K562 (cell line): ENCODE data around the gene PACC1. TPM values are rescaled to one million over a fixed set of nuclear protein-coding genes. Genes with fewer than 3 reads are reported as not detected.

Source experiments
- ARNT ChIP-seq, 2 experiments: fragments of 450-650 bp; IDR thresholded peaks; 2 replicates each; pipeline ENCODE4 v1.6.1; 2016; ENCODE audit warnings: mild to moderate bottlenecking in 1 of 2
- CEBPB ChIP-seq: fragments of 450-650 bp; IDR thresholded peaks from 2 replicates; pipeline ENCODE4 v1.6.1; 2016; ENCODE audit warnings: missing genetic modification characterization, missing compliant biosample characterization
- CEBPG ChIP-seq, 3 experiments: fragments of 200-800 bp in 1 of 3; sonication (Bioruptor generic) in 1 of 3; sonication (generic) in 1 of 3; formaldehyde crosslinking in 1 of 3; IDR thresholded peaks in 2 of 3; conservative IDR thresholded peaks in 1 of 3; 2 replicates each; pipeline versions ENCODE4 v1.6.1 to v1.8.0; 2016 to 2022; ENCODE audit warnings: missing compliant biosample characterization in 2 of 3, missing genetic modification characterization in 2 of 3, mild to moderate bottlenecking in 1 of 3, missing genetic modification reagents in 1 of 3
- CTBP1 ChIP-seq: fragments of 450-650 bp; IDR thresholded peaks from 2 replicates; pipeline ENCODE4 v1.6.1; 2016; ENCODE audit warnings: borderline replicate concordance
- GATAD2A ChIP-seq: fragments of 450-650 bp; IDR thresholded peaks from 2 replicates; pipeline ENCODE4 v1.6.1; 2017
- MCM5 ChIP-seq: fragments of 450-650 bp; IDR thresholded peaks from 2 replicates; pipeline ENCODE4 v1.6.1; 2016; ENCODE audit warnings: low read depth
- MEF2A ChIP-seq: IDR thresholded peaks from 2 replicates; pipeline ENCODE4 v1.6.1; 2011; ENCODE audit warnings: low read depth, mild to moderate bottlenecking, low read length, moderate library complexity; ENCODE audit not compliant: control insufficient read depth
- NFYB ChIP-seq: IDR thresholded peaks from 2 replicates; pipeline ENCODE4 v1.6.1; 2011; ENCODE audit warnings: mild to moderate bottlenecking, moderate library complexity; ENCODE audit not compliant: insufficient read length; ENCODE audit errors: extremely low read depth
- NR2F6 ChIP-seq: fragments of 450-650 bp; formaldehyde crosslinking; IDR thresholded peaks from 2 replicates; pipeline ENCODE4 v1.4.0; 2020; ENCODE audit warnings: mild to moderate bottlenecking
- PKNOX1 ChIP-seq: fragments of 450-650 bp; IDR thresholded peaks from 2 replicates; pipeline ENCODE4 v1.6.1; 2016
- PML ChIP-seq: IDR thresholded peaks from 2 replicates; pipeline ENCODE4 v1.6.1; 2012; ENCODE audit warnings: low read length, inconsistent platforms
- SMAD2 ChIP-seq: fragments of 150-350 bp; IDR thresholded peaks from 2 replicates; pipeline ENCODE4 v1.6.1; 2014; ENCODE audit warnings: low read depth, mild to moderate bottlenecking, low read length
- SMC3 ChIP-seq: conservative IDR thresholded peaks from 2 replicates; pipeline ENCODE4 v1.6.1; 2011; ENCODE audit warnings: low read depth, low read length, improper control_type of control experiment; ENCODE audit not compliant: insufficient read depth
- SNIP1 ChIP-seq: fragments of 450-650 bp; IDR thresholded peaks from 2 replicates; pipeline ENCODE4 v1.7.1; 2017; ENCODE audit warnings: low read depth, mild to moderate bottlenecking
- STAT5B ChIP-seq: fragments of 250-450 bp; sonication (Bioruptor Pico); IDR thresholded peaks from 2 replicates; pipeline ENCODE4 v1.8.0; 2021; ENCODE audit warnings: mild to moderate bottlenecking, inconsistent platforms
- TAF1 ChIP-seq: IDR thresholded peaks from 2 replicates; pipeline ENCODE4 v1.6.1; 2011; ENCODE audit warnings: mild to moderate bottlenecking, low read length, moderate library complexity; ENCODE audit not compliant: insufficient read depth, control insufficient read depth, severe bottlenecking; ENCODE audit errors: extremely low read depth
- TCF3 ChIP-seq: sonication (generic); formaldehyde crosslinking; IDR thresholded peaks from 2 replicates; pipeline ENCODE4 v1.4.0; 2020; ENCODE audit warnings: mild to moderate bottlenecking, missing genetic modification reagents
- ZBTB17 ChIP-seq: fragments of 450-650 bp; formaldehyde crosslinking; IDR thresholded peaks from 2 replicates; pipeline ENCODE4 v1.4.0; 2020; ENCODE audit warnings: mild to moderate bottlenecking
- ZKSCAN8 ChIP-seq: fragments of 200-800 bp; sonication (Bioruptor generic); IDR thresholded peaks from 2 replicates; pipeline ENCODE4 v1.6.1; 2016; ENCODE audit warnings: missing genetic modification characterization, missing compliant biosample characterization
- ZNF354B ChIP-seq: fragments of 250-450 bp; sonication (Bioruptor Pico); IDR thresholded peaks from 2 replicates; pipeline ENCODE4 v1.4.0; 2020
- ZNF695 ChIP-seq: fragments of 450-650 bp; formaldehyde crosslinking; IDR thresholded peaks from 2 replicates; pipeline ENCODE4 v1.4.0; 2020; ENCODE audit warnings: mild to moderate bottlenecking, moderate library complexity
- ZZZ3 ChIP-seq: fragments of 450-650 bp; IDR thresholded peaks from 2 replicates; pipeline ENCODE4 v1.6.1; 2016; ENCODE audit warnings: antibody characterized with exemption, mild to moderate bottlenecking, moderate library complexity
- polyA plus RNA-seq, 8 experiments: library from polyadenylated mRNA; depleted of rRNA in 4 of 8; stranded (reverse) in 5 of 8; unstranded in 3 of 8; fragments of >200 nt; fragmentation: Nextera tagmentation in 2 of 8; fragmentation: Illumina TruSeq in 1 of 8; extraction: Ambion mirVana in 2 of 8; extraction: Trizol in 1 of 8; gene quantifications; 2 replicates each; pipeline versions ENCODE4 v1.2.1 to v1.2.3, GENCODE V29; 2011 to 2014; ENCODE audit warnings: inconsistent platforms in 1 of 8, missing spikeins in 1 of 8
- total RNA-seq, 7 experiments: library from RNA; depleted of rRNA in 6 of 7; stranded (reverse); fragments of >200 nt in 6 of 7; fragmentation: Illumina TruSeq in 2 of 7; extraction: Trizol in 2 of 7; gene quantifications; 2 replicates each; pipeline versions ENCODE4 v1.2.1 to v1.2.3, GENCODE V29; 2011 to 2021; ENCODE audit warnings: low replicate concordance in 1 of 7
- TF ChIP-seq, protein P1 (sequence below), 2 experiments: fragments of 450-650 bp; conservative IDR thresholded peaks; 2 replicates each; pipeline ENCODE4 v1.6.1; 2017; ENCODE audit warnings: mild to moderate bottlenecking in 2 of 2, moderate library complexity in 2 of 2
- TF ChIP-seq, protein P2 (sequence below): sonication (generic); formaldehyde crosslinking; IDR thresholded peaks from 2 replicates; pipeline ENCODE4 v1.8.1; 2022; ENCODE audit warnings: missing genetic modification reagents
- TF ChIP-seq, protein P3 (sequence below): fragments of 250-450 bp; sonication (Bioruptor Pico); IDR thresholded peaks from 2 replicates; pipeline ENCODE4 v1.8.0; 2021; ENCODE audit warnings: moderate library complexity, mild to moderate bottlenecking, inconsistent platforms

Gene PACC1
- total and polyA plus RNA-seq, 9 of the 15 experiments (the other 6 are each of a cell fraction or from before 2014, with no cell fraction given): 7.1 to 19.3 (median 14.9) TPM

GRCh38 chr1:212437179-212437798 lies 22.6 kb upstream of the PACC1 start (continued):
- TF ChIP-seq SNIP1 (no peak), TCF3 (CRISPR knock-in tag) (peak; percentile 26; the same call in 1 of the 2 replicates), TAF1 (no peak), CTBP1 (no peak), ZKSCAN8 (no peak), PML (no peak), ZBTB17 (CRISPR knock-in tag) (no peak), NR2F6 (CRISPR knock-in tag) (no peak), ZZZ3 (no peak), ZNF354B (CRISPR knock-in tag) (no peak), SMC3 (no peak), CEBPB (tag) (peak; percentile 91), MEF2A (no peak), ARNT (IDR thresholded peaks at IDR 0.05) (no peak), SMAD2 (no peak), NFYB (no peak), ZNF695 (CRISPR knock-in tag) (no peak), CEBPG (CRISPR knock-in tag; IDR thresholded peaks at IDR 0.05) (no peak), CEBPG (tag; conservative IDR thresholded peaks at IDR 0.05 in 1 of 2, IDR thresholded peaks at IDR 0.05 in 1 of 2) (peak; percentile 73 to 86), MCM5 (no peak), GATAD2A (no peak), STAT5B (CRISPR knock-in tag) (no peak), PKNOX1 (peak; percentile 36; the same call in 1 of the 2 replicates)
- TF ChIP-seq, protein P1, sequence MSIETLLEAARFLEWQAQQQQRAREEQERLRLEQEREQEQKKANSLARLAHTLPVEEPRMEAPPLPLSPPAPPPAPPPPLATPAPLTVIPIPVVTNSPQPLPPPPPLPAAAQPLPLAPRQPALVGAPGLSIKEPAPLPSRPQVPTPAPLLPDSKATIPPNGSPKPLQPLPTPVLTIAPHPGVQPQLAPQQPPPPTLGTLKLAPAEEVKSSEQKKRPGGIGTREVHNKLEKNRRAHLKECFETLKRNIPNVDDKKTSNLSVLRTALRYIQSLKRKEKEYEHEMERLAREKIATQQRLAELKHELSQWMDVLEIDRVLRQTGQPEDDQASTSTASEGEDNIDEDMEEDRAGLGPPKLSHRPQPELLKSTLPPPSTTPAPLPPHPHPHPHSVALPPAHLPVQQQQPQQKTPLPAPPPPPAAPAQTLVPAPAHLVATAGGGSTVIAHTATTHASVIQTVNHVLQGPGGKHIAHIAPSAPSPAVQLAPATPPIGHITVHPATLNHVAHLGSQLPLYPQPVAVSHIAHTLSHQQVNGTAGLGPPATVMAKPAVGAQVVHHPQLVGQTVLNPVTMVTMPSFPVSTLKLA (conservative IDR thresholded peaks at IDR 0.05): no peak
- TF ChIP-seq, protein P2, sequence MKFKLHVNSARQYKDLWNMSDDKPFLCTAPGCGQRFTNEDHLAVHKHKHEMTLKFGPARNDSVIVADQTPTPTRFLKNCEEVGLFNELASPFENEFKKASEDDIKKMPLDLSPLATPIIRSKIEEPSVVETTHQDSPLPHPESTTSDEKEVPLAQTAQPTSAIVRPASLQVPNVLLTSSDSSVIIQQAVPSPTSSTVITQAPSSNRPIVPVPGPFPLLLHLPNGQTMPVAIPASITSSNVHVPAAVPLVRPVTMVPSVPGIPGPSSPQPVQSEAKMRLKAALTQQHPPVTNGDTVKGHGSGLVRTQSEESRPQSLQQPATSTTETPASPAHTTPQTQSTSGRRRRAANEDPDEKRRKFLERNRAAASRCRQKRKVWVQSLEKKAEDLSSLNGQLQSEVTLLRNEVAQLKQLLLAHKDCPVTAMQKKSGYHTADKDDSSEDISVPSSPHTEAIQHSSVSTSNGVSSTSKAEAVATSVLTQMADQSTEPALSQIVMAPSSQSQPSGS (CRISPR knock-in tag): no peak
- TF ChIP-seq, protein P3, sequence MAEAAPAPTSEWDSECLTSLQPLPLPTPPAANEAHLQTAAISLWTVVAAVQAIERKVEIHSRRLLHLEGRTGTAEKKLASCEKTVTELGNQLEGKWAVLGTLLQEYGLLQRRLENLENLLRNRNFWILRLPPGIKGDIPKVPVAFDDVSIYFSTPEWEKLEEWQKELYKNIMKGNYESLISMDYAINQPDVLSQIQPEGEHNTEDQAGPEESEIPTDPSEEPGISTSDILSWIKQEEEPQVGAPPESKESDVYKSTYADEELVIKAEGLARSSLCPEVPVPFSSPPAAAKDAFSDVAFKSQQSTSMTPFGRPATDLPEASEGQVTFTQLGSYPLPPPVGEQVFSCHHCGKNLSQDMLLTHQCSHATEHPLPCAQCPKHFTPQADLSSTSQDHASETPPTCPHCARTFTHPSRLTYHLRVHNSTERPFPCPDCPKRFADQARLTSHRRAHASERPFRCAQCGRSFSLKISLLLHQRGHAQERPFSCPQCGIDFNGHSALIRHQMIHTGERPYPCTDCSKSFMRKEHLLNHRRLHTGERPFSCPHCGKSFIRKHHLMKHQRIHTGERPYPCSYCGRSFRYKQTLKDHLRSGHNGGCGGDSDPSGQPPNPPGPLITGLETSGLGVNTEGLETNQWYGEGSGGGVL: no peak
